GM12878 (cell line): ENCODE measurements around the gene SRPRB.

ENCODE experiments used
- BHLHE40 ChIP-seq, 2 experiments: fragments of 450-650 bp in 1 of 2; IDR thresholded peaks; 2 replicates each; pipeline ENCODE4 v1.6.1; 2011 to 2017; ENCODE audit warnings: low read depth in 2 of 2, borderline replicate concordance in 1 of 2, improper control_type of control experiment in 1 of 2, low read length in 1 of 2, mild to moderate bottlenecking in 1 of 2
- CBX3 ChIP-seq: fragments of 200-600 bp; sonication (generic); IDR thresholded peaks from 2 replicates; pipeline ENCODE4 v1.6.1; 2016; ENCODE audit warnings: low read depth, borderline replicate concordance
- CTCF ChIP-seq, 3 experiments: IDR thresholded peaks in 2 of 3; conservative IDR thresholded peaks in 1 of 3; 2 replicates each; pipeline ENCODE4 v1.5.1; 2011; ENCODE audit warnings: low read depth in 3 of 3, low read length in 3 of 3, mild to moderate bottlenecking in 3 of 3, control low read depth in 2 of 3, moderate library complexity in 2 of 3, inconsistent platforms in 1 of 3, mixed read lengths in 1 of 3; ENCODE audit not compliant: control insufficient read depth in 2 of 3, insufficient read depth in 1 of 3; ENCODE audit errors: extremely low read depth in 1 of 3
- EGR1 ChIP-seq, 2 experiments: IDR thresholded peaks; 1 replicate in 1 of 2; 2 replicates in 1 of 2; pipeline ENCODE4 v1.6.1; 2011 to 2012; ENCODE audit warnings: low read depth in 2 of 2, low read length in 2 of 2, borderline replicate concordance in 1 of 2, mild to moderate bottlenecking in 1 of 2, moderate library complexity in 1 of 2
- EZH2 ChIP-seq: IDR thresholded peaks from 2 replicates; pipeline ENCODE4 v1.6.1; 2012; ENCODE audit warnings: low read depth, mild to moderate bottlenecking, control low read depth, inconsistent platforms, low read length, borderline replicate concordance; ENCODE audit not compliant: control insufficient read depth
- JUND ChIP-seq: IDR thresholded peaks from 2 replicates; pipeline ENCODE4 v1.6.1; 2012; ENCODE audit warnings: low read depth, mild to moderate bottlenecking, low read length, improper control_type of control experiment, moderate library complexity
- SIX5 ChIP-seq: IDR thresholded peaks from 2 replicates; pipeline ENCODE4 v1.6.1; 2011; ENCODE audit warnings: mild to moderate bottlenecking, low read depth, low read length, moderate library complexity; ENCODE audit not compliant: severe bottlenecking
- USF1 ChIP-seq: IDR thresholded peaks from 2 replicates; pipeline ENCODE4 v1.6.1; 2011; ENCODE audit warnings: borderline replicate concordance, low read depth, mild to moderate bottlenecking, moderate library complexity, mixed read lengths, low read length; ENCODE audit not compliant: insufficient read depth; ENCODE audit errors: extremely low read length
- ZBED1 ChIP-seq: IDR thresholded peaks from 2 replicates; pipeline ENCODE4 v1.6.1; 2016; ENCODE audit warnings: borderline replicate concordance

GRCh38 chr3:133827684-133828083 lies 22.1 kb downstream of the SRPRB start:
- TF ChIP-seq EGR1 (IDR thresholded peaks at IDR 0.05; ENCODE audit: borderline replicate concordance in 1 of 2, low read depth in 2 of 2, low read length in 2 of 2) (no peak), CTCF (IDR thresholded peaks at IDR 0.05 in 2 of 3, conservative IDR thresholded peaks at IDR 0.05 in 1 of 3; ENCODE audit: control insufficient read depth in 2 of 3, extremely low read depth in 1 of 3, insufficient read depth in 1 of 3, low read depth in 3 of 3, low read length in 3 of 3) (no peak), BHLHE40 (IDR thresholded peaks at IDR 0.05; ENCODE audit: borderline replicate concordance in 1 of 2, low read depth in 2 of 2, low read length in 1 of 2) (no peak), EZH2 (no peak), USF1 (no peak), ZBED1 (no peak), CBX3 (no peak), JUND (no peak), SIX5 (no peak)
